Measurements from ENCODE around the gene PC. TPM values are rescaled to one million over a fixed set of nuclear protein-coding genes. Genes with fewer than 3 reads are reported as not detected.

The PC gene
- total and polyA plus RNA-seq, 2 donors (not counting 3 experiments of a cell fraction or from before 2014, with no cell fraction given): 5.5 to 17.5 TPM

GRCh38 chr11:66907751-66908630, 50.2 kb downstream of the PC start:
- H3K4me3 ChIP-seq (replicated peaks in 1 of 3; ENCODE audit: insufficient read depth in 1 of 3, low read depth in 1 of 3, low read length in 3 of 3): no peak overlapping the region
- FAIRE-seq (no peak), DNase-seq (ENCODE audit: low read depth, low spot score) (no peak)
- H3K27me3 ChIP-seq (ENCODE audit: control insufficient read depth in 2 of 2, insufficient read depth in 2 of 2, low read length in 2 of 2): no peaks in the 10 kb centered on the region
- H4K20me1 ChIP-seq (replicated peaks; ENCODE audit: control insufficient read depth, extremely low read depth, insufficient read depth, low read length): no peaks in the 10 kb centered on the region
- intact Hi-C loops (cut with micrococcal nuclease): no loop called here
- H3K4me1 ChIP-seq (ENCODE audit: control insufficient read depth, extremely low read depth, insufficient read depth, low read length): peaks cover 10% of the 10 kb centered on the region
- TF ChIP-seq POLR2A (IDR thresholded peaks at IDR 0.05; ENCODE audit: low read depth, low read length): no peak
- no peak for TF ChIP-seq POLR2AphosphoS5 (IDR thresholded peaks at IDR 0.05; ENCODE audit: insufficient read depth, low read depth, low read length)
- TF ChIP-seq MAX (IDR thresholded peaks at IDR 0.05; ENCODE audit: insufficient read depth, insufficient read length): no peak
- TF ChIP-seq GATA2 (IDR thresholded peaks at IDR 0.05; ENCODE audit: insufficient read depth, insufficient read length, low read depth, low read length): no peak
- no peak overlapping the region for H3K9ac ChIP-seq (replicated peaks; ENCODE audit: extremely low read depth, insufficient read depth, low read length)
- ChIA-PET POLR2A (no interaction called here), CTCF (no interaction called here)
- H3K4me2 ChIP-seq (ENCODE audit: insufficient read depth, low read length): no peak overlapping the region
- H3K9me1 ChIP-seq (replicated peaks; ENCODE audit: control insufficient read depth, extremely low read depth, insufficient read depth, low read length): no peaks in the 10 kb centered on the region
- H2AFZ ChIP-seq (ENCODE audit: low read depth, low read length): no peak overlapping the region
- no peaks in the 10 kb centered on the region for H3K36me3 ChIP-seq (ENCODE audit: control insufficient read depth in 2 of 2, extremely low read depth in 1 of 2, insufficient read depth in 2 of 2, low read length in 2 of 2)
- no peaks in the 10 kb centered on the region for H3K79me2 ChIP-seq (ENCODE audit: control insufficient read depth, insufficient read depth, low read length)
- no peak overlapping the region for H3K27ac ChIP-seq (ENCODE audit: insufficient read depth, low read depth, low read length)
- no TSS peak for BruUV-seq (replicated peaks)
- dilution Hi-C loops (cut with MboI; ENCODE audit: extremely low pct_ligation_motif_present, low sequenced_read_pairs): no loop called here
- no peaks in the 10 kb centered on the region for H3K9me3 ChIP-seq (replicated peaks; ENCODE audit: control insufficient read depth, insufficient read depth, low read length)

GRCh38 chr11:66906061-66906733, 52.0 kb downstream of the PC start:
- Histone ChIP-seq H3K79me2 (ENCODE audit: control insufficient read depth, insufficient read depth, low read length) (no peaks in the 10 kb centered on the region), H3K27ac (ENCODE audit: insufficient read depth, low read depth, low read length) (no peak overlapping the region), H3K9me1 (replicated peaks; ENCODE audit: control insufficient read depth, extremely low read depth, insufficient read depth, low read length) (no peaks in the 10 kb centered on the region), H3K36me3 (ENCODE audit: control insufficient read depth in 2 of 2, extremely low read depth in 1 of 2, insufficient read depth in 2 of 2, low read length in 2 of 2) (no peaks in the 10 kb centered on the region), H3K9me3 (replicated peaks; ENCODE audit: control insufficient read depth, insufficient read depth, low read length) (no peaks in the 10 kb centered on the region), H3K4me1 (ENCODE audit: control insufficient read depth, extremely low read depth, insufficient read depth, low read length) (peaks cover 5% of the 10 kb centered on the region), H4K20me1 (replicated peaks; ENCODE audit: control insufficient read depth, extremely low read depth, insufficient read depth, low read length) (no peaks in the 10 kb centered on the region), H2AFZ (ENCODE audit: low read depth, low read length) (no peak overlapping the region), H3K4me3 (replicated peaks in 1 of 3; ENCODE audit: insufficient read depth in 1 of 3, low read depth in 1 of 3, low read length in 3 of 3) (no peak overlapping the region), H3K4me2 (ENCODE audit: insufficient read depth, low read length) (no peak overlapping the region), H3K27me3 (ENCODE audit: control insufficient read depth in 2 of 2, insufficient read depth in 2 of 2, low read length in 2 of 2) (no peaks in the 10 kb centered on the region), H3K9ac (replicated peaks; ENCODE audit: extremely low read depth, insufficient read depth, low read length) (no peak overlapping the region)
- intact Hi-C loops (cut with micrococcal nuclease): no loop called here
- FAIRE-seq: peak; percentile 8
- dilution Hi-C loops (cut with MboI; ENCODE audit: extremely low pct_ligation_motif_present, low sequenced_read_pairs): no loop called here
- no TSS peak for BruUV-seq (replicated peaks)
- TF ChIP-seq MYC (IDR thresholded peaks at IDR 0.05; ENCODE audit: low read depth, low read length): no peak
- no peak for TF ChIP-seq JUN (IDR thresholded peaks at IDR 0.05; ENCODE audit: borderline replicate concordance, insufficient read depth, insufficient read length, low read depth)
- DNase-seq (ENCODE audit: low read depth, low spot score): no peak
- POLR2A ChIA-PET: no interaction called here
- CTCF ChIA-PET: interaction anchor here (1.0 kb wide), 1 partner anchor 23 kb away, joined by 3 read pairs; no protein-coding TSS in a partner anchor

All from endothelial cell of umbilical vein (primary cell).